Measurements from ENCODE around the gene CENPW.

Gene CENPW

GRCh38 chr6:126318797-126319196, 21.1 kb upstream of the CENPW start:
- Histone ChIP-seq H3K9me2 (replicated peaks; ENCODE audit: insufficient read depth, low read length) (no peaks in the 10 kb centered on the region), H3K9me3 (ENCODE audit: insufficient read depth, low read length) (no peaks in the 10 kb centered on the region), H3K9ac (ENCODE audit: low read length) (no peak overlapping the region), H2AFZ (ENCODE audit: low read depth, low read length, severe bottlenecking) (no peak overlapping the region), H3K4me2 (ENCODE audit: low read depth, low read length, poor library complexity, severe bottlenecking) (no peak overlapping the region), H3K79me2 (ENCODE audit: insufficient read depth, low read length) (no peaks in the 10 kb centered on the region), H3K36me3 (ENCODE audit: low read length) (no peaks in the 10 kb centered on the region), H3K4me3 (ENCODE audit: insufficient read depth, low read length, poor library complexity, severe bottlenecking) (no peak overlapping the region), H3F3A (ENCODE audit: insufficient read depth) (no peaks in the 10 kb centered on the region), H4K20me1 (ENCODE audit: low read depth, low read length) (no peaks in the 10 kb centered on the region), H3K27ac (ENCODE audit: low read depth, low read length) (no peak overlapping the region), H3K27me3 (ENCODE audit: low read length) (no peaks in the 10 kb centered on the region)
- TF ChIP-seq EZH2phosphoT487 (conservative IDR thresholded peaks at IDR 0.05; ENCODE audit: low read length) (no peak), CTCF (IDR thresholded peaks at IDR 0.05; ENCODE audit: insufficient read depth, low read length, poor library complexity, severe bottlenecking) (no peak)

GRCh38 chr6:126333729-126334128, 6.2 kb upstream of the CENPW start:
- Histone ChIP-seq H3K9ac (ENCODE audit: low read length) (no peak overlapping the region), H2AFZ (ENCODE audit: low read depth, low read length, severe bottlenecking) (no peak overlapping the region), H4K20me1 (ENCODE audit: low read depth, low read length) (no peaks in the 10 kb centered on the region), H3K79me2 (ENCODE audit: insufficient read depth, low read length) (no peaks in the 10 kb centered on the region), H3K27me3 (ENCODE audit: low read length) (no peaks in the 10 kb centered on the region), H3F3A (ENCODE audit: insufficient read depth) (no peaks in the 10 kb centered on the region), H3K9me3 (ENCODE audit: insufficient read depth, low read length) (no peaks in the 10 kb centered on the region), H3K9me2 (replicated peaks; ENCODE audit: insufficient read depth, low read length) (no peaks in the 10 kb centered on the region), H3K4me2 (ENCODE audit: low read depth, low read length, poor library complexity, severe bottlenecking) (no peak overlapping the region), H3K27ac (ENCODE audit: low read depth, low read length) (no peak overlapping the region), H3K4me3 (ENCODE audit: insufficient read depth, low read length, poor library complexity, severe bottlenecking) (no peak overlapping the region), H3K36me3 (ENCODE audit: low read length) (no peaks in the 10 kb centered on the region)
- TF ChIP-seq EZH2phosphoT487 (conservative IDR thresholded peaks at IDR 0.05; ENCODE audit: low read length) (no peak), CTCF (IDR thresholded peaks at IDR 0.05; ENCODE audit: insufficient read depth, low read length, poor library complexity, severe bottlenecking) (no peak)

- H3F3A ChIP-seq (ENCODE audit: insufficient read depth) = peaks cover 8% of the 10 kb centered on the region
- no peak overlapping the region for H3K4me3 ChIP-seq (ENCODE audit: insufficient read depth, low read length, poor library complexity, severe bottlenecking)
- TF ChIP-seq CTCF (IDR thresholded peaks at IDR 0.05; ENCODE audit: insufficient read depth, low read length, poor library complexity, severe bottlenecking) = no peak
- no peak for TF ChIP-seq EZH2phosphoT487 (conservative IDR thresholded peaks at IDR 0.05; ENCODE audit: low read length)
- H4K20me1 ChIP-seq (ENCODE audit: low read depth, low read length) = no peaks in the 10 kb centered on the region
- H2AFZ ChIP-seq (ENCODE audit: low read depth, low read length, severe bottlenecking) = no peak overlapping the region
- H3K79me2 ChIP-seq (ENCODE audit: insufficient read depth, low read length) = no peaks in the 10 kb centered on the region
- H3K9ac ChIP-seq (ENCODE audit: low read length) = no peak overlapping the region
- H3K27ac ChIP-seq (ENCODE audit: low read depth, low read length) = no peak overlapping the region
- H3K27me3 ChIP-seq (ENCODE audit: low read length) = no peaks in the 10 kb centered on the region
- no peaks in the 10 kb centered on the region for H3K36me3 ChIP-seq (ENCODE audit: low read length)
- no peaks in the 10 kb centered on the region for H3K9me2 ChIP-seq (replicated peaks; ENCODE audit: insufficient read depth, low read length)
- H3K4me2 ChIP-seq (ENCODE audit: low read depth, low read length, poor library complexity, severe bottlenecking) = no peak overlapping the region
- H3K9me3 ChIP-seq (ENCODE audit: insufficient read depth, low read length) = no peaks in the 10 kb centered on the region
These were observed 4.7 kb upstream of the CENPW start for GRCh38 chr6:126335210-126335609.

All from SU-DHL-6 (cell line).